Naive B cell (primary cell): ENCODE data around the gene NRF1. TPM values are rescaled to one million over a fixed set of nuclear protein-coding genes. Genes with fewer than 3 reads are reported as not detected.
"Not testable (repeated sequence)": the region's sequence is repeated elsewhere in the genome, so short reads cannot be mapped to it uniquely, and the experiment has no call there.

Experiments used
- ATAC-seq, 2 donors: fragments of 150-1000 bp; cut with Tn5 transposase; 2 replicates each; pipeline ENCODE4 v1.10.0; 2021; ENCODE audit warnings: low read depth in 2 of 2, mild to moderate bottlenecking in 2 of 2, moderate library complexity in 2 of 2
- DNase-seq: peaks from one replicate; pipeline ENCODE4 v3.0.0; 2022
- H3K27ac Mint-ChIP-seq, 6 donors: one replicate each; pipeline ENCODE4 v1.8.0; 2020 to 2022; ENCODE audit warnings: mild to moderate bottlenecking in 6 of 6, mixed read lengths in 6 of 6, moderate library complexity in 5 of 6, inconsistent platforms in 2 of 6
- H3K27me3 Mint-ChIP-seq, 3 donors: one replicate each; pipeline ENCODE4 v1.8.0; 2021 to 2022; ENCODE audit warnings: mixed read lengths in 3 of 3, mild to moderate bottlenecking in 1 of 3
- H3K36me3 Mint-ChIP-seq, 2 donors: one replicate each; pipeline ENCODE4 v1.8.0; 2020 to 2022; ENCODE audit warnings: mixed read lengths in 2 of 2, inconsistent platforms in 1 of 2, mild to moderate bottlenecking in 1 of 2
- H3K4me1 Mint-ChIP-seq, 3 donors: one replicate each; pipeline ENCODE4 v1.8.0; 2020 to 2022; ENCODE audit warnings: mixed read lengths in 3 of 3, inconsistent platforms in 1 of 3, mild to moderate bottlenecking in 1 of 3, moderate library complexity in 1 of 3
- H3K4me3 Mint-ChIP-seq, 8 donors: one replicate each; pipeline ENCODE4 v1.8.0; 2020 to 2022; ENCODE audit warnings: mild to moderate bottlenecking in 8 of 8, mixed read lengths in 8 of 8, moderate library complexity in 8 of 8, inconsistent platforms in 2 of 8
- H3K9me3 Mint-ChIP-seq, 7 donors: one replicate each; pipeline ENCODE4 v1.8.0; 2020 to 2022; ENCODE audit warnings: mixed read lengths in 7 of 7, mild to moderate bottlenecking in 5 of 7, inconsistent platforms in 2 of 7, moderate library complexity in 1 of 7
- polyA plus RNA-seq, 6 donors: library from polyadenylated mRNA; unstranded; fragments of 300-500 nt; fragmentation: Illumina TruSeq; gene quantifications; one replicate each; pipeline ENCODE4 v1.2.3, GENCODE V29; 2021; ENCODE audit warnings: low read depth in 6 of 6

NRF1 gene
- 10 to 100 TPM in 5 of 6 donors, 1 to 10 TPM in 1; 9.6 to 32.4 (median 28.9) TPM for polyA plus RNA-seq

- peak within 1 kb of the TSS; percentile 92 to 99 (median 97) for H3K4me3 Mint-ChIP-seq
- H3K9me3 Mint-ChIP-seq = no peaks in the 10 kb centered on the region
- ATAC-seq = peak; percentile 80
- no peaks in the 10 kb centered on the region for H3K27me3 Mint-ChIP-seq
- peak; percentile 94 for DNase-seq
- H3K27ac Mint-ChIP-seq = peak within 1 kb of the TSS; percentile 94 to 97 (median 96)
- no peaks in the 10 kb centered on the region for H3K36me3 Mint-ChIP-seq
- peaks cover 45 to 79% (median 58%) of the 10 kb centered on the region in 3 donors for H3K4me1 Mint-ChIP-seq
Observed at GRCh38 chr7:129611246-129612111, at the start of gene NRF1. TSS of gene NRF1 (plus strand) at chr7:129611720. CDS start at chr7:129657352, 45,632 bp downstream.

DNA sequence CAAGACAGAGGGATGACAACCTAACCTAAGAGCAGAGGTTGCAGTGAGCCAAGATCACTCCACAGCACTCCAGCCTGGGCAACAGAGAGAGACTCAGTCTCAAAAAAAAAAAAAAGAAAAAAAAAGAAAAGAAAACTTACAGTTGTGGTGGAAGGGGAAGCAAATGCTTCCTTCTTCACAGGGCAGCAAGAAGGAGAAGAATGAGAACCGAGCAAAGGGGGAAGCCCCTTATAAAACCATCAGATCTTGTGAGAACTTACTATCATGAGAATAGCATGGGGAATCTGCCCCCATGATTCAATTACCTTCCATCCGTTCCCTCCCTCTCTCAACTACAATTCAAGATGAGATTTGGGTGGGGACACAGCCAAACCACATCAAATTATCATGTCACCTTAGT lies 45.2 kb upstream of the NRF1 start:
- Mint-ChIP-seq H3K4me3 (peak overlapping the region in 1 of 8 donors; percentile 63), H3K27me3 (peaks cover 35 to 61% (median 37%) of the 10 kb centered on the region in 3 donors), H3K9me3 (peaks cover 4 to 15% (median 6%) of the 10 kb centered on the region in 7 donors)
- H3K36me3 Mint-ChIP-seq, H3K4me1 Mint-ChIP-seq, H3K27ac Mint-ChIP-seq: not testable (repeated sequence)
- ATAC-seq (peak; percentile 53 to 73), DNase-seq (peak; percentile 14)

DNA sequence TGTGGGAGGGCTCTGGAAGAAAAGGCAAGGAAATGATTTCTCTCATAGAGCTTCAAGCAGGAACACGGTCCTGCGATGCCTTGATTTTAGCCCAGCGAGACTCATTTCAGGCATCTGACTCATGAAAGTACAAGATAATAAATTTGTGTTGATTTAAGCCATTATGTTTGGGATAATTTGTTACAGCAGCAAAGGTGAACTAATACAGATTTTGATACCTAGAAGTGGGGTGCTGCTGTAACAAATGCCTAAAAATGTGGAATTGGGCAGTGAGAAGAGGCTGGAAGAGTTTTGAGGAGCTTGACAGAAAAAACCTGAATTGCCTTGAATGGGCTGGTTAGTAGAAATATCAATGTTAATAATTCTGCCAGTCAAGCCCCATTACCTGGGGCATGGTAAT lies 44.1 kb upstream of the NRF1 start:
- Mint-ChIP-seq H3K4me3 (no peak overlapping the region), H3K36me3 (peaks cover 0 to 10% of the 10 kb centered on the region in 2 donors), H3K9me3 (peaks cover 4 to 15% (median 6%) of the 10 kb centered on the region in 7 donors), H3K27me3 (peaks cover 36 to 60% (median 36%) of the 10 kb centered on the region in 3 donors), H3K4me1 (peaks cover 0 to 9% (median 8%) of the 10 kb centered on the region in 3 donors), H3K27ac (peak overlapping the region in 1 of 6 donors; percentile 1)
- ATAC-seq (no peak), DNase-seq (no peak)

GRCh38 chr7:129568240-129568639 lies 43.3 kb upstream of the NRF1 start:
- H3K4me1 Mint-ChIP-seq = peaks cover 0 to 9% (median 8%) of the 10 kb centered on the region in 3 donors
- DNase-seq = no peak
- H3K4me3 Mint-ChIP-seq = no peak overlapping the region
- H3K27ac Mint-ChIP-seq = no peak overlapping the region
- peaks cover 4 to 15% (median 6%) of the 10 kb centered on the region in 7 donors for H3K9me3 Mint-ChIP-seq
- H3K36me3 Mint-ChIP-seq = peaks cover 0 to 10% of the 10 kb centered on the region in 2 donors
- no peak for ATAC-seq
- H3K27me3 Mint-ChIP-seq = peaks cover 29 to 57% (median 32%) of the 10 kb centered on the region in 3 donors

DNA sequence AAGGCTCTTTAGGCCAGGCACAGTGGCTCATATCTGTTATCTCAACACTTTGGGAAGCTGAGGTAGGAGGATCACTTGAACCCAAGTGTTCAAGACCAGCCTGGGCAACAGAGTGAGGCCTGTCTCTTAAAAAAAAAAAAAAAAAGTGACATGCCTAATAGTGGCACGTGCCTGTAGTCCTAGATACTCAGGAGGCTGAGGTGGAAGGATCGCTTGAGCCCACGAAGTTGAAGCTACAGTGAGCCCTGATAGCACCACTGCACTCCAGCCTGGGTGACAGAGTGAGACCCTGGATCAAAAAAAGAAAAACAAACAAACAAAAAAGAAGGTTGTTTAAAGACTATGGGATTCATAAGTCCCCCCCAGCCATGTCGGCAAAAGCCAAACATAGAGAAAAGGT lies 42.2 kb upstream of the NRF1 start:
- peaks cover 0 to 9% (median 8%) of the 10 kb centered on the region in 3 donors for H3K4me1 Mint-ChIP-seq
- no peak for ATAC-seq
- H3K36me3 Mint-ChIP-seq = peaks cover 0 to 10% of the 10 kb centered on the region in 2 donors
- peak overlapping the region in 1 of 6 donors; percentile 27 for H3K27ac Mint-ChIP-seq
- H3K27me3 Mint-ChIP-seq = peaks cover 24 to 57% (median 26%) of the 10 kb centered on the region in 3 donors
- DNase-seq = no peak
- H3K4me3 Mint-ChIP-seq = peak overlapping the region in 1 of 8 donors; percentile 29
- H3K9me3 Mint-ChIP-seq = peaks cover 4 to 15% (median 6%) of the 10 kb centered on the region in 7 donors

DNA sequence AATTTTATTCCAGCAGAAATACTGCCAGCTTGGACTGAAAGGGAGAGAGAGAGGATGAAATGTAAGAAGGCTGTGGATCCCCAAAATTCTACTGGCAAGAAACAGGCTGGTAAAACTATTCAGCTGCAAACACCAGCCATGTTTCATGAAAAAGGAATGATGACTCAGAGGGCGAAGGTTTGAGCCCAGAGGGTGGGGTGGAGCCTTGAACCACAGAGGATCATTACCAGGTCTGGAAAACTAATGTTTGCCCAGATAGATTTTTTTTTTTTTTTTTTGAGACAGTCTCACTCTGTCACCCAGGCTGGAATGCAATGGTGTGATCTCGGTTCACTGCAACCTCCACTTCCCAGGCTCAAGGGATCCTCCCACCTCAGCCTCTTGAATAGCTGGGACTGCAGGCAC lies 41.7 kb upstream of the NRF1 start:
- Mint-ChIP-seq H3K4me1 (peaks cover 0 to 9% (median 8%) of the 10 kb centered on the region in 3 donors), H3K4me3 (no peak overlapping the region), H3K36me3 (peaks cover 0 to 10% of the 10 kb centered on the region in 2 donors), H3K9me3 (peaks cover 4 to 15% (median 6%) of the 10 kb centered on the region in 7 donors), H3K27ac (no peak overlapping the region), H3K27me3 (peaks cover 20 to 52% (median 25%) of the 10 kb centered on the region in 3 donors)
- ATAC-seq = no peak
- DNase-seq = no peak

DNA sequence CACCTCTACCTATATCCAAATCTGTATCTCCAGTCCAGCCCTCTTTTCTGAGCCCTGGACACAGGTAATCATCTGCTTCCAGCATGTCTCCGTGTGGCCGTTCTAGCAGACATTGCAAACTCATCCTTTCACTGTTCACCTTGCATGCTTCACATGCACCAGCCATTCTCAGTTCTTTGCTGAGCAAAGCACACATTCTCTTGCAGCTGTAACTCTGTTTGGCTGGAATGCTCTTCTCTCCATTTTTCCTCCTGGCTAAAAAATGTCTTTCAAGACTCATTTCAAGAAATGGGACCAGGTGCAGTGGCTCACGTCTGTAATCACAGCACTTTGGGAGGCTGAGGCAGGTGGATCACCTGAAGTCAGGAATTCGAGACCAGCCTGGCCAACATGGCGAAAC lies 40.3 kb upstream of the NRF1 start:
- ATAC-seq = no peak
- H3K4me3 Mint-ChIP-seq = no peak overlapping the region
- H3K4me1 Mint-ChIP-seq = peaks cover 0 to 4% (median 4%) of the 10 kb centered on the region in 3 donors
- no peak for DNase-seq
- peak overlapping the region in 1 of 6 donors; percentile 19 for H3K27ac Mint-ChIP-seq
- peaks cover 6 to 18% (median 7%) of the 10 kb centered on the region in 7 donors for H3K9me3 Mint-ChIP-seq
- H3K36me3 Mint-ChIP-seq = peaks cover under 1 to 14% of the 10 kb centered on the region in 2 donors
- H3K27me3 Mint-ChIP-seq = peaks cover 19 to 49% (median 24%) of the 10 kb centered on the region in 3 donors

- ATAC-seq = no peak
- Mint-ChIP-seq H3K27me3 (peaks cover 15 to 44% (median 21%) of the 10 kb centered on the region in 3 donors), H3K9me3 (peaks cover 5 to 19% (median 9%) of the 10 kb centered on the region in 7 donors), H3K4me1 (no peaks in the 10 kb centered on the region), H3K36me3 (peaks cover 5 to 14% of the 10 kb centered on the region in 2 donors), H3K4me3 (no peak overlapping the region), H3K27ac (no peak overlapping the region)
- no peak for DNase-seq
Observed at GRCh38 chr7:129572205-129572604, 39.3 kb upstream of the NRF1 start.

DNA sequence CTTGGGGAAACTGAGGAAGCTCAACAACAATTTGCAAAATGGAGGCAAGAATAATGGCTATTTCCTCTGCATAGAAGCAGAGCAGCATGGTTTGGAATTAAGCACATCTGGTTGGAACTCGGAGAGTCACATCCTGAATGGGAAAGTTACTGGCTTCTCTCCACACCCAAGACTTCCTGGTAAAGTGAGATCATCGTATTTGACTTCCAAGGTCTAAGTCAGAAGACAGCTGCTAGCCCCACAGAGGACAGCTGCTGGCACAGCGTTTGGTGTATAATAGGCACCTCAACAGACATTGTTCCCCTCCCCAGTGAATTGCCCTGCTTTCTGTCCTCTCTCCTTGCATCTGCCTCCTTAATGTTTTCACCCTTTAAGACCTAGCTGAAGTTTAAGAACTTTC lies 37.0 kb upstream of the NRF1 start:
- ATAC-seq (no peak), DNase-seq (no peak)
- Mint-ChIP-seq H3K36me3 (peaks cover 5 to 17% of the 10 kb centered on the region in 2 donors), H3K27me3 (peaks cover 10 to 28% (median 14%) of the 10 kb centered on the region in 3 donors), H3K4me3 (no peak overlapping the region), H3K27ac (no peak overlapping the region), H3K9me3 (peaks cover 4 to 26% (median 17%) of the 10 kb centered on the region in 7 donors), H3K4me1 (no peaks in the 10 kb centered on the region)

DNA sequence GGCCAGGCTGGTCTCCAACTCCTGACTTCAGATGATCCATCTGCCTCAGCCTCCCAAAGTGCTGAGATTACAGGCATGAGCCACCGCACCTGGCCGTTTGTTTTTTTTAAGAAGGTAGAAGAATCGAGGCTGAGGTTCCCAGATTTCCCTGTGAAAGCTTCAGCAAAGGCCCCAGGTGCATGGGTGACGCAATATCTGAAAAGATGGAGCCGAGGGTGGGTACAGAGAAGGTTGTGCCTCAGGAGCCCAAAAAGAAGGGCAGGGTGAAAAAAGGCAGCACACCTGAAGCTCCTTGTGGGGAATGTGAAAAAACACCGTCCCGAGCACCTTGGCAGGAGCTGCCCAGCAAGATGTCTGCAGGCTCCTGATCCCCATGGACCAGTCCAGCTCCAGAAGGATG lies 35.8 kb upstream of the NRF1 start:
- H3K4me3 Mint-ChIP-seq = no peak overlapping the region
- H3K27ac Mint-ChIP-seq = no peak overlapping the region
- peaks cover 5 to 19% of the 10 kb centered on the region in 2 donors for H3K36me3 Mint-ChIP-seq
- ATAC-seq = no peak
- H3K27me3 Mint-ChIP-seq = peaks cover 8 to 17% (median 15%) of the 10 kb centered on the region in 3 donors
- no peaks in the 10 kb centered on the region for H3K4me1 Mint-ChIP-seq
- no peak for DNase-seq
- peaks cover 4 to 26% (median 17%) of the 10 kb centered on the region in 7 donors for H3K9me3 Mint-ChIP-seq

- no peak for ATAC-seq
Observed at GRCh38 chr7:129576138-129576537, 35.4 kb upstream of the NRF1 start.

DNA sequence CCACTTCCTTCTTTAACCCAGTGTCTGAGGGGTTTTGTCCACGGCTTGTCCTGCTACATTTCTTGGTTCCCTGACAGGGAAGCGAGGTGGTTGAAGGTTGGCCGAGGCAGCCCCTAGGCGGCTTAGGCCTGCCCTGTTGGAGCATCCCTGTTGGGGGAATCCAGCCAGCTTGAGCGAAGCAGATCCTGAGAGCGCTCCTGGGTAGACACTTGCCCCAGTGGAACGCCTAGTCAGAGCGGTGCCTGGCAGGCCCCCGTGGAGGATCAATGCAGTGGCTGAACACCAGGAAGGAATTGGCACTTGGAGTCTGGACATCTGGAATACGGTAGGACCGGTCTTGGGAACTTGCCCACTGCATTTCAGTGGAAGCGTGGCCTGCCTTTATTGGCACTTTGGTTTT lies 32.7 kb upstream of the NRF1 start:
- Mint-ChIP-seq H3K27ac (no peak overlapping the region), H3K4me3 (no peak overlapping the region), H3K27me3 (peaks cover 0 to 14% (median 4%) of the 10 kb centered on the region in 3 donors), H3K9me3 (peaks cover 4 to 30% (median 26%) of the 10 kb centered on the region in 7 donors), H3K4me1 (peaks cover 0 to 10% (median 5%) of the 10 kb centered on the region in 3 donors), H3K36me3 (peaks cover 5 to 19% of the 10 kb centered on the region in 2 donors)
- ATAC-seq = no peak
- no peak for DNase-seq

More at GRCh38 chr7:129576138-129576537, 35.4 kb upstream of the NRF1 start:
- Mint-ChIP-seq H3K4me1 (no peaks in the 10 kb centered on the region), H3K27ac (no peak overlapping the region), H3K36me3 (peaks cover 5 to 19% of the 10 kb centered on the region in 2 donors), H3K4me3 (no peak overlapping the region), H3K9me3 (peaks cover 4 to 26% (median 17%) of the 10 kb centered on the region in 7 donors), H3K27me3 (peaks cover 8 to 13% (median 11%) of the 10 kb centered on the region in 3 donors)
- DNase-seq = no peak

DNA sequence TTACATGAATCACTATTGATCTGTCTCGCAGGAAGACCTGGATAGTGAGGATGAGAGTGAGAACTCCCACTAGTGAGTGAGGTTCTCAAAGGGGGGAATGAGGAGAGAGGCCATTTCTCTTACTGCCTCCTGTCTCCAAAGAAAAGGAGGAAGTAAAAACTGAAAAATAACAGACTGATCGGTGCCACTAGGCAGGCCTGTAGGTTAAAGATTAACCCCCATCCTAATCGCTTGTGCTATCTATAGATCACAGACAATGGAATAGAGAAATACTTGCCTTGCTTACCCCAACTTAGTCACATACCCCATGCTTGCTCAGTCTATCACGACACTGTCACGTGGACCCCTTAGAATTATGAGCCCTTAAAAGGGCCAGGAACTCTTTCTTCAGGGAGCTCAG lies 25.3 kb upstream of the NRF1 start:
- Mint-ChIP-seq H3K36me3 (peaks cover 0 to 23% of the 10 kb centered on the region in 2 donors), H3K9me3 (peaks cover 0 to 49% (median 36%) of the 10 kb centered on the region in 7 donors), H3K27me3 (peaks cover 0 to 14% (median 7%) of the 10 kb centered on the region in 3 donors)
- ATAC-seq, H3K4me1 Mint-ChIP-seq, H3K27ac Mint-ChIP-seq, DNase-seq, H3K4me3 Mint-ChIP-seq: not testable (repeated sequence)
